KBM-7 (cell line): ENCODE data around the gene RHEX.
"Not testable (repeated sequence)": the region's sequence is repeated elsewhere in the genome, so short reads cannot be mapped to it uniquely, and the experiment has no call there.

ENCODE experiments used
- DNase-seq: peaks from one replicate; pipeline ENCODE4 v3.0.0-alpha.2; 2015
- in situ Hi-C: fragments of 300-500 bp; cut with MboI; formaldehyde crosslinking; loops from 2 replicates; pipeline ENCODE4 v1.14.3; 2020; ENCODE audit warnings: low sequenced_read_pairs, low pct_unique_long_range_greater_than_20kb, mixed read lengths

Gene RHEX

GRCh38 chr1:206025283-206025820 is 27.6 kb upstream of the RHEX start:
- in situ Hi-C loops = no loop called here

GRCh38 chr1:206029484-206029883 is 23.5 kb upstream of the RHEX start:
- no peak for DNase-seq
- in situ Hi-C loops = no loop called here

More at GRCh38 chr1:206025283-206025820, 27.6 kb upstream of the RHEX start:
- DNase-seq = no peak

GRCh38 chr1:206030191-206030590 is 22.8 kb upstream of the RHEX start:
- in situ Hi-C loops = no loop called here
- no peak for DNase-seq

- peak; percentile 87 for DNase-seq
- in situ Hi-C loops = no loop called here
Measured at GRCh38 chr1:206030714-206031113, 22.3 kb upstream of the RHEX start.

- peak; percentile 66 for DNase-seq
- in situ Hi-C loops = no loop called here
Measured at GRCh38 chr1:206032380-206033140, 20.4 kb upstream of the RHEX start.

- in situ Hi-C loops = no loop called here
- DNase-seq = peak; percentile 83
Measured at GRCh38 chr1:206035027-206035426, 17.9 kb upstream of the RHEX start.

GRCh38 chr1:206036663-206037455 is 16.1 kb upstream of the RHEX start:
- peak; percentile 82 for DNase-seq
- in situ Hi-C loops = no loop called here

- in situ Hi-C loops = no loop called here
- no peak for DNase-seq
Measured at GRCh38 chr1:206037581-206037980, 15.4 kb upstream of the RHEX start.

GRCh38 chr1:206039046-206039973 is 13.7 kb upstream of the RHEX start:
- DNase-seq = no peak
- in situ Hi-C loops = no loop called here

- no peak for DNase-seq
- in situ Hi-C loops = no loop called here
Measured at GRCh38 chr1:206040328-206040727, 12.6 kb upstream of the RHEX start.

- in situ Hi-C loops = no loop called here
- DNase-seq = peak; percentile 62
Measured at GRCh38 chr1:206041640-206042039, 11.3 kb upstream of the RHEX start.

- DNase-seq = no peak
- in situ Hi-C loops = no loop called here
Measured at GRCh38 chr1:206047271-206047670, 5.7 kb upstream of the RHEX start.

- peak; percentile 74 for DNase-seq
- in situ Hi-C loops = no loop called here
Measured at GRCh38 chr1:206048582-206048981, 4.4 kb upstream of the RHEX start.

GRCh38 chr1:206049293-206049692 is 3.7 kb upstream of the RHEX start:
- no peak for DNase-seq
- in situ Hi-C loops = no loop called here

- no peak for DNase-seq
- in situ Hi-C loops = no loop called here
Measured at GRCh38 chr1:206049919-206050600, 2.9 kb upstream of the RHEX start.

- peak; percentile 90 for DNase-seq
- in situ Hi-C loops = no loop called here
Measured at GRCh38 chr1:206050655-206051235, 2.2 kb upstream of the RHEX start.

GRCh38 chr1:206052231-206052865 is 625 bp upstream of the RHEX start:
- in situ Hi-C loops, DNase-seq: not testable (repeated sequence)

GRCh38 chr1:206053616-206054015 is 643 bp downstream of the RHEX start:
- DNase-seq, in situ Hi-C loops: not testable (repeated sequence)
